Caco-2 (cell line): ENCODE measurements around the gene FAM3C. TPM values are rescaled to one million over a fixed set of nuclear protein-coding genes. Genes with fewer than 3 reads are reported as not detected.

ENCODE experiments used
- BruUV-seq: library from RNA; stranded (reverse); fragments of 400-500 nt; replicated peaks from 2 replicates; lab custom pipeline; 2021; lab: Mats Ljungman, UMichigan
- CTCF ChIA-PET: fragments of 300-600 bp; sonication (Branson Sonifier 250); formaldehyde crosslinking; loops from one replicate; lab custom pipeline; 2022; ENCODE audit warnings: antibody characterized with exemption; lab: Charles Lee
- POLR2A ChIA-PET: fragments of 300-600 bp; sonication (Branson Sonifier 250); formaldehyde crosslinking; loops from one replicate; lab custom pipeline; 2022; ENCODE audit warnings: antibody characterized with exemption; lab: Charles Lee
- DNase-seq, 2 experiments: peaks; one replicate each; pipeline versions ENCODE4 v3.0.0 to v3.0.0-alpha.2; 2020 to 2022
- H3K27me3 ChIP-seq: replicated peaks from 2 replicates; pipeline ENCODE4 v1.6.0; 2011; ENCODE audit warnings: low read length; ENCODE audit not compliant: control insufficient read depth, insufficient read depth
- H3K36me3 ChIP-seq: 2 replicates; pipeline ENCODE4 v1.5.1; 2011; ENCODE audit warnings: low read length; ENCODE audit not compliant: control insufficient read depth, insufficient read depth
- H3K4me1 ChIP-seq: fragments of 250-450 bp; sonication (Bioruptor Pico); 2 replicates; pipeline ENCODE4 v1.5.1; 2020; ENCODE audit warnings: mild to moderate bottlenecking
- H3K4me3 ChIP-seq: 2 replicates; pipeline ENCODE4 v1.5.1; 2011; ENCODE audit warnings: low read depth, mild to moderate bottlenecking, control low read depth, low read length
- H3K9me3 ChIP-seq: fragments of 250-450 bp; sonication (Bioruptor Pico); 2 replicates; pipeline ENCODE4 v1.5.1; 2020; ENCODE audit warnings: mild to moderate bottlenecking, moderate library complexity
- H3K27ac Mint-ChIP-seq: one replicate; pipeline ENCODE4 v1.8.0; 2022; ENCODE audit warnings: mixed read lengths; ENCODE audit not compliant: unreplicated experiment
- H3K27me3 Mint-ChIP-seq: one replicate; pipeline ENCODE4 v1.8.0; 2022; ENCODE audit warnings: mixed read lengths; ENCODE audit not compliant: insufficient read depth, unreplicated experiment
- H3K36me3 Mint-ChIP-seq: one replicate; pipeline ENCODE4 v1.8.0; 2022; ENCODE audit warnings: mild to moderate bottlenecking, mixed read lengths; ENCODE audit not compliant: insufficient read depth, unreplicated experiment
- H3K4me1 Mint-ChIP-seq: one replicate; pipeline ENCODE4 v1.8.0; 2022; ENCODE audit warnings: low read depth, mixed read lengths; ENCODE audit not compliant: unreplicated experiment
- H3K4me3 Mint-ChIP-seq: one replicate; pipeline ENCODE4 v1.8.0; 2022; ENCODE audit warnings: mild to moderate bottlenecking, moderate library complexity, mixed read lengths; ENCODE audit not compliant: unreplicated experiment
- H3K9me3 Mint-ChIP-seq: one replicate; pipeline ENCODE4 v1.8.0; 2022; ENCODE audit warnings: mixed read lengths; ENCODE audit not compliant: unreplicated experiment
- CTCF ChIP-seq, 2 experiments: fragments of 200-600 bp in 1 of 2; IDR thresholded peaks; 1 replicate in 1 of 2; 2 replicates in 1 of 2; pipeline versions ENCODE4 v1.5.1 to v1.8.0; 2011 to 2022; ENCODE audit warnings: antibody characterized with exemption in 1 of 2, control low read depth in 1 of 2, inconsistent platforms in 1 of 2, low read depth in 1 of 2, low read length in 1 of 2, mild to moderate bottlenecking in 1 of 2, moderate library complexity in 1 of 2; ENCODE audit not compliant: insufficient read depth in 1 of 2, severe bottlenecking in 1 of 2, unreplicated experiment in 1 of 2
- intact Hi-C: fragments of 100-400 bp; cut with micrococcal nuclease; formaldehyde crosslinking; loops from one replicate; pipeline ENCODE4 v1.10.0; 2022; ENCODE audit not compliant: unreplicated experiment
- total RNA-seq: library from RNA; stranded (reverse); gene quantifications from 2 replicates; pipeline ENCODE4 v1.2.3, GENCODE V29; 2022

The FAM3C gene
- total RNA-seq, 1 experiment from 2014 or later: 40.5 TPM

- Mint-ChIP-seq H3K27ac (peak overlapping the region; percentile 48), H3K36me3 (no peaks in the 10 kb centered on the region), H3K4me1 (peaks cover 8% of the 10 kb centered on the region), H3K4me3 (peak overlapping the region; percentile 37), H3K27me3 (no peaks in the 10 kb centered on the region), H3K9me3 (no peaks in the 10 kb centered on the region)
- DNase-seq: peak; percentile 69 to 81
- no peak for TF ChIP-seq CTCF (IDR thresholded peaks at IDR 0.05; ENCODE audit: insufficient read depth in 1 of 2, low read depth in 1 of 2, low read length in 1 of 2, severe bottlenecking in 1 of 2, unreplicated experiment in 1 of 2)
- Histone ChIP-seq H3K36me3 (no peaks in the 10 kb centered on the region), H3K27me3 (no peaks in the 10 kb centered on the region), H3K4me3 (no peak overlapping the region), H3K9me3 (no peaks in the 10 kb centered on the region), H3K4me1 (peaks cover 27% of the 10 kb centered on the region)
- ChIA-PET POLR2A (interaction anchor here (1.5 kb wide), 1 partner anchor 25 kb away, joined by 7 read pairs; the partner anchor contains the start of gene FAM3C), CTCF (no interaction called here)
- intact Hi-C loops: loop anchor here (1.0 to 10.0 kb wide), 6 partner anchors 8 to 294 kb away; partner anchors contain the start of gene FAM3C
- no TSS peak for BruUV-seq
These were observed 24.9 kb upstream of the FAM3C start for GRCh38 chr7:121420976-121421375.

GRCh38 chr7:121419201-121420148 is 23.4 kb upstream of the FAM3C start:
- CTCF ChIA-PET: interaction anchor here (0.8 to 0.9 kb wide), 2 partner anchors 23 to 575 kb away, joined by 3 read pairs; partner anchors contain the start of gene FAM3C
- BruUV-seq: no TSS peak
- no peaks in the 10 kb centered on the region for H3K9me3 Mint-ChIP-seq
- H3K27me3 Mint-ChIP-seq: no peaks in the 10 kb centered on the region
- TF ChIP-seq CTCF (IDR thresholded peaks at IDR 0.05; ENCODE audit: insufficient read depth in 1 of 2, low read depth in 1 of 2, low read length in 1 of 2, severe bottlenecking in 1 of 2, unreplicated experiment in 1 of 2): no peak
- no peak overlapping the region for H3K4me3 Mint-ChIP-seq
- Histone ChIP-seq H3K9me3 (no peaks in the 10 kb centered on the region), H3K27me3 (no peaks in the 10 kb centered on the region), H3K4me3 (no peak overlapping the region), H3K4me1 (peaks cover 27% of the 10 kb centered on the region), H3K36me3 (no peaks in the 10 kb centered on the region)
- intact Hi-C loops: loop anchor here (10.0 kb wide), 1 partner anchor 295 kb away; no protein-coding TSS in a partner anchor
- no peak overlapping the region for H3K27ac Mint-ChIP-seq
- H3K36me3 Mint-ChIP-seq: no peaks in the 10 kb centered on the region
- H3K4me1 Mint-ChIP-seq: peaks cover 8% of the 10 kb centered on the region
- POLR2A ChIA-PET: interaction anchor here (0.8 kb wide), 1 partner anchor 23 kb away, joined by 3 read pairs; the partner anchor contains the start of gene FAM3C
- DNase-seq: no peak

GRCh38 chr7:121416533-121416932 is 20.4 kb upstream of the FAM3C start:
- no peaks in the 10 kb centered on the region for H3K9me3 ChIP-seq

More at GRCh38 chr7:121416533-121416932, 20.4 kb upstream of the FAM3C start:
- Histone ChIP-seq H3K4me3 (no peak overlapping the region), H3K36me3 (no peaks in the 10 kb centered on the region), H3K4me1 (peaks cover 21% of the 10 kb centered on the region), H3K27me3 (no peaks in the 10 kb centered on the region)
- Mint-ChIP-seq H3K4me1 (peaks cover 8% of the 10 kb centered on the region), H3K4me3 (no peak overlapping the region), H3K27me3 (no peaks in the 10 kb centered on the region), H3K27ac (no peak overlapping the region), H3K36me3 (no peaks in the 10 kb centered on the region), H3K9me3 (no peaks in the 10 kb centered on the region)
- BruUV-seq: no TSS peak
- TF ChIP-seq CTCF (IDR thresholded peaks at IDR 0.05; ENCODE audit: insufficient read depth in 1 of 2, low read depth in 1 of 2, low read length in 1 of 2, severe bottlenecking in 1 of 2, unreplicated experiment in 1 of 2): no peak
- no peak for DNase-seq
- intact Hi-C loops: no loop called here
- CTCF ChIA-PET: no interaction called here
- POLR2A ChIA-PET: no interaction called here
